ENCODE measurements around the gene STYXL1.
A peak's percentile ranks its signal among the peaks of the same experiment; 100 is the strongest.
"Not testable (repeated sequence)": the region's sequence is repeated elsewhere in the genome, so short reads cannot be mapped to it uniquely, and the experiment has no call there.

The STYXL1 gene

GRCh38 chr7:76047811-76048667, at the start of gene STYXL1, which contains the start of gene MDH2:
STYXL1 (minus strand) TSS chr7:76048000; CDS start chr7:76030523, 17,477 bp downstream.
MDH2 (plus strand) TSS chr7:76048106; CDS start chr7:76048161, 55 bp downstream.
- FAIRE-seq (peak; percentile 66), DNase-seq (ENCODE audit: insufficient read length, low spot score) (peak; percentile 94)

- DNase-seq (ENCODE audit: insufficient read length, low spot score), result no peak
- FAIRE-seq, result no peak
Measured at GRCh38 chr7:76095908-76096307, 48.1 kb upstream of the STYXL1 start.

- FAIRE-seq; DNase-seq (ENCODE audit: insufficient read length, low spot score): not testable (repeated sequence)
Measured at GRCh38 chr7:76094326-76094725, 46.5 kb upstream of the STYXL1 start.

- DNase-seq (ENCODE audit: insufficient read length, low spot score); FAIRE-seq: not testable (repeated sequence)
Measured at GRCh38 chr7:76093531-76093930, 45.7 kb upstream of the STYXL1 start.

GRCh38 chr7:76091506-76091905, 43.7 kb upstream of the STYXL1 start:
- FAIRE-seq (no peak), DNase-seq (ENCODE audit: insufficient read length, low spot score) (no peak)

GRCh38 chr7:76089865-76090475, 42.2 kb upstream of the STYXL1 start:
- DNase-seq (ENCODE audit: insufficient read length, low spot score), result no peak
- no peak for FAIRE-seq

- DNase-seq (ENCODE audit: insufficient read length, low spot score); FAIRE-seq: not testable (repeated sequence)
Measured at GRCh38 chr7:76087362-76087791, 39.6 kb upstream of the STYXL1 start.

GRCh38 chr7:76086070-76086469, 38.3 kb upstream of the STYXL1 start:
- FAIRE-seq, result no peak

GRCh38 chr7:76084115-76084514, 36.3 kb upstream of the STYXL1 start:
- not testable (repeated sequence) for DNase-seq (ENCODE audit: insufficient read length, low spot score); FAIRE-seq

More at GRCh38 chr7:76086070-76086469, 38.3 kb upstream of the STYXL1 start:
- no peak for DNase-seq (ENCODE audit: insufficient read length, low spot score)

GRCh38 chr7:76080204-76080603, 32.4 kb upstream of the STYXL1 start:
- no peak for FAIRE-seq
- no peak for DNase-seq (ENCODE audit: insufficient read length, low spot score)

- DNase-seq (ENCODE audit: insufficient read length, low spot score) (no peak), FAIRE-seq (no peak)
Measured at GRCh38 chr7:76077435-76077834, 29.6 kb upstream of the STYXL1 start.

- FAIRE-seq (no peak), DNase-seq (ENCODE audit: insufficient read length, low spot score) (no peak)
Measured at GRCh38 chr7:76076995-76077394, 29.2 kb upstream of the STYXL1 start.

- no peak for DNase-seq (ENCODE audit: insufficient read length, low spot score)
- no peak for FAIRE-seq
Measured at GRCh38 chr7:76074972-76075370, 27.2 kb upstream of the STYXL1 start.

- DNase-seq (ENCODE audit: insufficient read length, low spot score) (no peak), FAIRE-seq (no peak)
Measured at GRCh38 chr7:76074306-76074971, 26.6 kb upstream of the STYXL1 start.

- DNase-seq (ENCODE audit: insufficient read length, low spot score) (no peak), FAIRE-seq (no peak)
Measured at GRCh38 chr7:76073335-76073990, 25.7 kb upstream of the STYXL1 start.

GRCh38 chr7:76072243-76073148, 24.7 kb upstream of the STYXL1 start:
- DNase-seq (ENCODE audit: insufficient read length, low spot score) (no peak), FAIRE-seq (no peak)

- no peak for DNase-seq (ENCODE audit: insufficient read length, low spot score)
Measured at GRCh38 chr7:76071316-76072242, 23.8 kb upstream of the STYXL1 start.

GRCh38 chr7:76069238-76069638, 21.4 kb upstream of the STYXL1 start:
- FAIRE-seq, result no peak
- no peak for DNase-seq (ENCODE audit: insufficient read length, low spot score)

More at GRCh38 chr7:76071316-76072242, 23.8 kb upstream of the STYXL1 start:
- no peak for FAIRE-seq

Data from GM19239 (cell line).